Trophoblast cell (in vitro differentiated cells and primary cell): Measurements from ENCODE around the gene ARHGDIG.

Experiments used
- DNase-seq, 2 donors: peaks; one replicate each; pipeline ENCODE4 v3.0.0-alpha.2; 2016
- H2AFZ ChIP-seq: 2 replicates; pipeline ENCODE4 v1.6.1; 2013; ENCODE audit warnings: low read length, moderate library complexity, mild to moderate bottlenecking; ENCODE audit not compliant: insufficient read depth, poor library complexity
- H2AK5ac ChIP-seq: 2 replicates; pipeline ENCODE4 v1.6.1; 2013; ENCODE audit warnings: mild to moderate bottlenecking, low read length
- H2BK120ac ChIP-seq: 2 replicates; pipeline ENCODE4 v1.6.1; 2013; ENCODE audit warnings: low read length, mild to moderate bottlenecking, moderate library complexity; ENCODE audit not compliant: insufficient read depth, poor library complexity
- H2BK12ac ChIP-seq: 2 replicates; pipeline ENCODE4 v1.6.1; 2013; ENCODE audit warnings: mild to moderate bottlenecking, low read length, moderate library complexity
- H2BK5ac ChIP-seq: 2 replicates; pipeline ENCODE4 v1.6.1; 2013; ENCODE audit warnings: low read length, low read depth, moderate library complexity, mild to moderate bottlenecking; ENCODE audit not compliant: poor library complexity
- H3K14ac ChIP-seq: 2 replicates; pipeline ENCODE4 v1.6.1; 2013; ENCODE audit warnings: mild to moderate bottlenecking, low read length
- H3K18ac ChIP-seq: 2 replicates; pipeline ENCODE4 v1.6.1; 2013; ENCODE audit warnings: mild to moderate bottlenecking, low read length
- H3K23ac ChIP-seq: 2 replicates; pipeline ENCODE4 v1.6.1; 2013; ENCODE audit warnings: low read length
- H3K27ac ChIP-seq: 2 replicates; pipeline ENCODE4 v1.5.1; 2013; ENCODE audit warnings: low read depth, mild to moderate bottlenecking, inconsistent platforms, low read length, moderate library complexity
- H3K27me3 ChIP-seq: 2 replicates; pipeline ENCODE4 v1.6.1; 2013; ENCODE audit warnings: inconsistent platforms, mild to moderate bottlenecking, low read length, moderate library complexity; ENCODE audit not compliant: insufficient read depth
- H3K36me3 ChIP-seq, 2 experiments: 1 replicate in 1 of 2; 2 replicates in 1 of 2; pipeline ENCODE4 v1.6.1; 2013; ENCODE audit warnings: low read length in 2 of 2, mild to moderate bottlenecking in 2 of 2, moderate library complexity in 1 of 2; ENCODE audit not compliant: insufficient read depth in 2 of 2, control insufficient read depth in 1 of 2
- H3K4ac ChIP-seq: 2 replicates; pipeline ENCODE4 v1.6.1; 2013; ENCODE audit warnings: low read depth, mild to moderate bottlenecking, low read length, moderate library complexity
- H3K4me1 ChIP-seq, 2 experiments: 1 replicate in 1 of 2; 2 replicates in 1 of 2; pipeline ENCODE4 v1.6.1; 2013; ENCODE audit warnings: low read length in 2 of 2, mild to moderate bottlenecking in 2 of 2, moderate library complexity in 1 of 2; ENCODE audit not compliant: insufficient read depth in 2 of 2, control insufficient read depth in 1 of 2
- H3K4me2 ChIP-seq: 2 replicates; pipeline ENCODE4 v1.6.1; 2013; ENCODE audit warnings: inconsistent platforms, mild to moderate bottlenecking, low read length, moderate library complexity
- H3K4me3 ChIP-seq: 2 replicates; pipeline ENCODE4 v1.5.1; 2013; ENCODE audit warnings: mild to moderate bottlenecking, low read depth, low read length, inconsistent platforms
- H3K79me1 ChIP-seq: one replicate; pipeline ENCODE4 v1.6.1; 2013; ENCODE audit warnings: low read length
- H3K79me2 ChIP-seq: 2 replicates; pipeline ENCODE4 v1.6.1; 2013; ENCODE audit warnings: low read length, mild to moderate bottlenecking; ENCODE audit not compliant: control insufficient read depth, insufficient read depth, poor library complexity
- H3K9ac ChIP-seq: 2 replicates; pipeline ENCODE4 v1.6.1; 2013; ENCODE audit warnings: mild to moderate bottlenecking, low read length
- H3K9me3 ChIP-seq: 2 replicates; pipeline ENCODE4 v1.6.1; 2013; ENCODE audit warnings: low read depth, mild to moderate bottlenecking, control low read depth, inconsistent platforms, low read length; ENCODE audit not compliant: insufficient read depth
- H4K12ac ChIP-seq: 2 replicates; pipeline ENCODE4 v1.6.1; 2013; ENCODE audit warnings: low read depth, mild to moderate bottlenecking, low read length, moderate library complexity
- H4K8ac ChIP-seq: 2 replicates; pipeline ENCODE4 v1.6.1; 2013; ENCODE audit warnings: low read depth, mild to moderate bottlenecking, low read length, moderate library complexity
- H4K91ac ChIP-seq: one replicate; pipeline ENCODE4 v1.6.1; 2013; ENCODE audit warnings: low read depth, mild to moderate bottlenecking, low read length, moderate library complexity
- WGBS: extraction: QIAGEN DNeasy Blood & Tissue Kit; methylation state at CpG from one replicate; pipeline ENCODE4 v1.1.7; 2013; ENCODE audit warnings: missing lambda C conversion rate; ENCODE audit not compliant: insufficient read length, insufficient coverage; ENCODE audit errors: extremely low coverage; 5-methylcytosine and 5-hydroxymethylcytosine counted together

ARHGDIG gene

DNA sequence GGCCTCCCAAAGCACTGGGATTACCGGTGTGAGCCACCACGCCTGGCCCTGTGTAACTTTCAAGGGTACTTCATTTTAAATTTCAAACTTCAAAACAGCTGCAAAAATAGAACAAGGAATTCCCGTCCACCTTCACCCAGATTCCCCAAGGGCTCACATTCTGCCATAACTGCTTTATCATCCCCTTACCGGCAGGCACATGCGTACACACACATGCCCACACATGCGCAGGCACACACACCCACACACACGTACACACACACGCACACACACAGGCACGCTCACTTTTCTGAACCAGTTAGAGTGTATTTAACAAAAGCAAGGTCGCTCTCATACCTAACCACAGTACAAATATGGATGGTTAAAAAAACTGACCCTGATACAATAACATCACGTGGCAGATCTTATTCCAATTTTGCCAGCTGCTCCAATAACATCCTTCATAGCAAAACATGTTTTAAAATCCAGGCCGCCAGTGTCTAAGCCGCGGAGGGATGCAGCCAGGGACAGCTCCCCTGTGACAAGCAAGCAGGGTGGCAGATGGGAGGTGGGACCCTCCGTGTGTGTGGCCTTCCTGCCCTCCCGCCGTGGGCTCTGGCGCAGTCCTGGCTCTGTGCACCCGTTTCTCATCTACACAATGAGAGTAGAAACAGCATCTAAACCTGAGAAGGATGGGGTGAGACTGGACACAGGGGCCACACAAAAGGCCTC lies 25.7 kb downstream of the ARHGDIG start:
- WGBS, result no CpG with 5 or more reads among the region's 19 CpGs

DNA sequence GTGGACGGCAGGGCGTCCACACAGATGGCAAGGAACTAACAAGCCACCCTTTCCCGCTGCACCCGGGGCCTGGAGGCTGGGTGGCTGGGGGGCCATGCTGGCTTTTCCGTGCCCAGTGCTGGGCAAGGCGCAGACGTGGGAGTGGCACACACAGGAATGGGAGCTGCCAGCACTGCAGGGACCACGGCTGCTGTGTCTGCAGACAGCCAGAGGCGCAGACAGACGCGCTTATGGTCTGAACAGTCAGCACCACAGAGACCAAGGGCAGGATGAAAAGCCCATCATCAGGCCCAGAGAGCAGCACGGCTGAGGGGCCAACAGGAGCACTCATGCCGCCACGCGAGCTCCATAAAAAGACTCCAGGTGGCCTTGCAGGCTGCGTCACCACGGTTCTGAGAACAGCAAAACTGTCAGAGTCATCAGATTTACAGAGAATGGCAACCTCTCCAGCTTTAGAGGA lies 26.6 kb downstream of the ARHGDIG start:
- Histone ChIP-seq H3K27ac (no peak overlapping the region), H3K9ac (no peak overlapping the region), H3K9me3 (peaks cover 7% of the 10 kb centered on the region), H2AFZ (no peak overlapping the region), H4K8ac (no peak overlapping the region), H2BK120ac (no peak overlapping the region), H4K12ac (no peak overlapping the region), H3K14ac (no peak overlapping the region), H3K79me1 (no peaks in the 10 kb centered on the region), H3K4me2 (no peak overlapping the region), H3K4me3 (no peak overlapping the region), H3K23ac (no peak overlapping the region), H3K18ac (no peak overlapping the region), H3K4ac (no peak overlapping the region), H3K36me3 (peaks cover 54 to 61% of the 10 kb centered on the region in 2 experiments), H2BK5ac (no peak overlapping the region), H4K91ac (no peak overlapping the region), H3K79me2 (no peaks in the 10 kb centered on the region), H2AK5ac (no peak overlapping the region), H3K27me3 (no peaks in the 10 kb centered on the region), H2BK12ac (no peak overlapping the region), H3K4me1 (no peaks in the 10 kb centered on the region)
- WGBS, result no CpG with 5 or more reads among the region's 17 CpGs
- no peak for DNase-seq

More for the DNA sequence above, 25.7 kb downstream of the ARHGDIG start:
- Histone ChIP-seq H3K79me1 (no peaks in the 10 kb centered on the region), H3K23ac (no peak overlapping the region), H3K4me1 (no peaks in the 10 kb centered on the region), H3K18ac (no peak overlapping the region), H4K12ac (no peak overlapping the region), H3K4ac (no peak overlapping the region), H3K79me2 (no peaks in the 10 kb centered on the region), H2AK5ac (no peak overlapping the region), H3K14ac (no peak overlapping the region), H3K4me2 (no peak overlapping the region), H3K4me3 (no peak overlapping the region), H3K9ac (no peak overlapping the region), H3K9me3 (peaks cover 7% of the 10 kb centered on the region), H3K27me3 (no peaks in the 10 kb centered on the region), H3K27ac (no peak overlapping the region), H2BK5ac (no peak overlapping the region), H3K36me3 (peaks cover 55 to 62% of the 10 kb centered on the region in 2 experiments), H2BK120ac (no peak overlapping the region), H2AFZ (no peak overlapping the region), H4K91ac (no peak overlapping the region), H4K8ac (no peak overlapping the region), H2BK12ac (no peak overlapping the region)
- DNase-seq, result no peak

DNA sequence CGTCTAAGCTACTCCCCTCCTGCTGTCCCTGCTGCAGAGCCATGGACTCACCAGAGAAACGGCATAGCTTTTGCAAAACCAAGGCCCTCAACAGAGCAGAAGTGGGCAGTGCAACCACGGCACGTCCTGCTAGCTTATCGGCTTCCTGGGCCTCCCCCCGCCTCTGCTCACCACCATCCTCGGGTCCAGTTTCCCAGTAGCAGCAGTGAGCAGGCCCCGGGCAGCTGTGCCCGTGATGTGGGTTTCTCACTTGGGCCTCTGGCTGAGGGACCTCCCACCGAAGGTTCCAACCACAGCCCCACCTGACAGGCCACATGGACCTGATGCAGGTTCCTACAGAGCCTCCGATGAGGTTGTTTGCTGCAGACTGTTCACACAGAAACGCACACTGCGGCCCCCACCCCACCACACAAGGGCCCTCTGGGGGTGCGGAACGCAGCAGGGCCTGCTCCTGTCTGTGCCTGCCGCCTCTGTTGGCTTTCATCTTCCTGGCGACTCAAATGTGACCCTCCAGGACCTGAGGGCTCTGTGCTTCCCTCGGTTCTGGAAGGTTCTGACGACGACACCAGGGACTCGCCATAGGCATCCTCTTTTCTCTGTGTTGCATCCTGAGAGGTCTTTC lies 27.4 kb downstream of the ARHGDIG start:
- Histone ChIP-seq H4K12ac (no peak overlapping the region), H4K91ac (no peak overlapping the region), H4K8ac (no peak overlapping the region), H3K27me3 (no peaks in the 10 kb centered on the region), H2BK120ac (no peak overlapping the region), H2AFZ (no peak overlapping the region), H3K9me3 (peaks cover 7% of the 10 kb centered on the region), H3K14ac (no peak overlapping the region), H3K79me1 (no peaks in the 10 kb centered on the region), H3K23ac (no peak overlapping the region), H3K9ac (no peak overlapping the region), H3K4me2 (no peak overlapping the region), H2BK5ac (no peak overlapping the region), H3K4ac (no peak overlapping the region), H3K79me2 (no peaks in the 10 kb centered on the region), H3K4me3 (no peak overlapping the region), H2AK5ac (no peak overlapping the region), H3K18ac (no peak overlapping the region), H3K27ac (no peak overlapping the region), H3K36me3 (peaks cover 54 to 56% of the 10 kb centered on the region in 2 experiments), H3K4me1 (no peaks in the 10 kb centered on the region), H2BK12ac (no peak overlapping the region)
- DNase-seq, result no peak
- WGBS, result no CpG with 5 or more reads among the region's 21 CpGs

DNA sequence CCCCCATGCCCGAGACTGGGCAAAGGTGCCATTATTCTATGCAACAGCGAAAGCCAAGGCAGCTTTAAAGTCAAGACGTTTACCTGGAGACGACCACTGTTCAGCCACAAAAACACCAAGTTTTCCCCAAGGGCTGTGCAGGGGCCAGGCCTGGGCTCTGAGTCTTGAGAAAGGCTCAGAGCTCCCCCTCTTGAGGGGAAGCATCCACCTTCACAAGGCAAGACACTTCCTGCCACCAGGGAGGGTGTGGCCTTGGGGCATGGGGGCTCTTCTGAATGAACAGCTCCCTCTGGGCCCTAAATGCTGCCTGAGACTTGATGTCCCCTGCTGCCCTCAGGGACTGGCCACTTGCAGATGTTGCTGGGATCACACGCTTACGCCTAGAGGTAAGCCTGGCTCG lies 29.1 kb downstream of the ARHGDIG start:
- Histone ChIP-seq H3K14ac (no peak overlapping the region), H2BK12ac (no peak overlapping the region), H3K4me1 (no peaks in the 10 kb centered on the region), H3K36me3 (peaks cover 57 to 62% of the 10 kb centered on the region in 2 experiments), H3K79me1 (no peaks in the 10 kb centered on the region), H4K12ac (no peak overlapping the region), H2AFZ (no peak overlapping the region), H3K4me3 (no peak overlapping the region), H3K18ac (no peak overlapping the region), H2BK120ac (no peak overlapping the region), H3K27ac (no peak overlapping the region), H4K8ac (no peak overlapping the region), H3K9me3 (peaks cover 7% of the 10 kb centered on the region), H2AK5ac (no peak overlapping the region), H3K27me3 (no peaks in the 10 kb centered on the region), H3K9ac (no peak overlapping the region), H3K79me2 (no peaks in the 10 kb centered on the region), H2BK5ac (no peak overlapping the region), H3K4me2 (no peak overlapping the region), H3K23ac (no peak overlapping the region), H4K91ac (no peak overlapping the region), H3K4ac (no peak overlapping the region)
- no peak for DNase-seq
- WGBS, result no CpG with 5 or more reads among the region's 7 CpGs
